ENCODE results near the gene PRKCA.
A peak's percentile ranks its signal among the peaks of the same experiment; 100 is the strongest.

DNA sequence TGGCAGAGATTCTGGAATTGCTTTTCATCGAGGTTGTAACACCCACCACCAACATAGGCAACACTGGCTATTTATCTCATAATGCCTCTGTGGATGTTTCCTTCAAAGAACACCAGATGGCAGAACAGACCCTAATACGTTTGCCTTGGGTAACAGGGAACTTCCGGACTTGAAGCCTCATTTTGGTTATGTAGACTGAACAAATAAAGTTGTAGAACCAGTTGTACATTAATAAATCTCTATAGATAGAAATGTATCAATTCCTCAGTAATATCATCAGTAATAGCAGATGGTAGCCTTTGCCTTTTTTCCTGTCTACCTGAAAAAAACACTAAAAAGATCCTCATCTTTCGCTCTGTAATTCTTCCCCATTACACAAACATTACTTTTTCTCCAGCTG, 47.3 kb upstream of the PRKCA start:
- TF ChIP-seq POLR2A (IDR thresholded peaks at IDR 0.05), result no peak
- TF ChIP-seq POLR2AphosphoS5 (IDR thresholded peaks at IDR 0.05), result no peak
- TF ChIP-seq, protein P1, sequence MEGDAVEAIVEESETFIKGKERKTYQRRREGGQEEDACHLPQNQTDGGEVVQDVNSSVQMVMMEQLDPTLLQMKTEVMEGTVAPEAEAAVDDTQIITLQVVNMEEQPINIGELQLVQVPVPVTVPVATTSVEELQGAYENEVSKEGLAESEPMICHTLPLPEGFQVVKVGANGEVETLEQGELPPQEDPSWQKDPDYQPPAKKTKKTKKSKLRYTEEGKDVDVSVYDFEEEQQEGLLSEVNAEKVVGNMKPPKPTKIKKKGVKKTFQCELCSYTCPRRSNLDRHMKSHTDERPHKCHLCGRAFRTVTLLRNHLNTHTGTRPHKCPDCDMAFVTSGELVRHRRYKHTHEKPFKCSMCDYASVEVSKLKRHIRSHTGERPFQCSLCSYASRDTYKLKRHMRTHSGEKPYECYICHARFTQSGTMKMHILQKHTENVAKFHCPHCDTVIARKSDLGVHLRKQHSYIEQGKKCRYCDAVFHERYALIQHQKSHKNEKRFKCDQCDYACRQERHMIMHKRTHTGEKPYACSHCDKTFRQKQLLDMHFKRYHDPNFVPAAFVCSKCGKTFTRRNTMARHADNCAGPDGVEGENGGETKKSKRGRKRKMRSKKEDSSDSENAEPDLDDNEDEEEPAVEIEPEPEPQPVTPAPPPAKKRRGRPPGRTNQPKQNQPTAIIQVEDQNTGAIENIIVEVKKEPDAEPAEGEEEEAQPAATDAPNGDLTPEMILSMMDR (IDR thresholded peaks at IDR 0.05), result peak; percentile 44 to 82 (median 74)
- TF ChIP-seq EP300 (IDR thresholded peaks at IDR 0.05), result no peak

All from gastroesophageal sphincter (tissue), 3 donors.